ENCODE data around the gene LRTM1. TPM values are rescaled to one million over a fixed set of nuclear protein-coding genes. Genes with fewer than 3 reads are reported as not detected.

LRTM1 gene
- polyA plus RNA-seq, 4 donors: 0.49 TPM; not detected in 3

DNA sequence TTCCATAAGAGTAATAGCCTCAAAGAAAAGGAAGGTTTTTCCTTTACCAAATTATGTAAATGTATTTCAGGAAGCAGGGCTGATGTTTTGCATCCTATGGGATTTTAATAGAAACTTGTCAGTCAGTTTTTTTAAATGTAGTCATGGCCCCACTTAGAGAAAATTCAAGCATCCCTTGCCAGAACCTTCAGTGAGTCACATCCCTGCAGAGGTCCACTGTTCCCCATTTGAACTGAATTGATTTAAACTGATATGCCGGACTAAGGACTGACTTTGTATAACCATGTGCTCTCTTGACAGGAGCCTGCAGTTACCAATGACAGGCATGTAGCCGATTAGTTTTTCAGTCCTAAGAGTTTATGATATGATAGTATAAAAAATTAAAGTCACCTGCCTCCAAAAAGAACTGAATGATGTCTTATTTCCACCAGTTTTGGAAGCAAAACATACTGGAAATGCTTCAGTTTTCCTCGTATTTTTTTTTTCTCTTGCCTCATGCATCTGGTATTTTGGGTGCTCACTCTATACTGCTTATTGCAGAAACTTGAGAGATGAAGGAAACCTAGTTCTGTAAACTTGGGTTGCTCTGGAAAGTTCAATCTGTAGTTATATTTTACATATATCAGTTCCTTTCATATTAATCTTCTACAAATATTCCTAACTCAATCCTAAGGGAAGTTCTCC is 30.7 kb downstream of the LRTM1 start:
- Histone ChIP-seq H3K27ac (ENCODE audit: low read depth in 1 of 3, low read length in 2 of 3) (no peak overlapping the region), H3K36me3 (ENCODE audit: control insufficient read depth in 3 of 3, insufficient read depth in 2 of 3, low read depth in 1 of 3, low read length in 3 of 3) (no peaks in the 10 kb centered on the region), H3K9me3 (ENCODE audit: control insufficient read depth in 2 of 2, insufficient read depth in 1 of 2, low read depth in 1 of 2, low read length in 1 of 2) (no peaks in the 10 kb centered on the region), H3K27me3 (ENCODE audit: control insufficient read depth in 3 of 3, insufficient read depth in 3 of 3, low read length in 3 of 3) (no peaks in the 10 kb centered on the region), H3K4me1 (ENCODE audit: control insufficient read depth in 3 of 3, insufficient read depth in 2 of 3, low read depth in 1 of 3, low read length in 2 of 3) (peaks cover 0 to under 1% (median 0%) of the 10 kb centered on the region in 3 donors), H3K4me3 (ENCODE audit: low read depth in 1 of 3, low read length in 3 of 3) (no peak overlapping the region)
- FAIRE-seq (no peak), DNase-seq (no peak)
- 78 to 85% (median 83%) methylated on average over 3 of the region's 3 CpGs for WGBS, 3 donors

- Histone ChIP-seq H3K27me3 (ENCODE audit: control insufficient read depth in 3 of 3, insufficient read depth in 3 of 3, low read length in 3 of 3) (no peaks in the 10 kb centered on the region), H3K4me1 (ENCODE audit: control insufficient read depth in 3 of 3, insufficient read depth in 2 of 3, low read depth in 1 of 3, low read length in 2 of 3) (peaks cover 2 to 8% (median 3%) of the 10 kb centered on the region in 3 donors), H3K36me3 (ENCODE audit: control insufficient read depth in 3 of 3, insufficient read depth in 2 of 3, low read depth in 1 of 3, low read length in 3 of 3) (no peaks in the 10 kb centered on the region), H3K9me3 (ENCODE audit: control insufficient read depth in 2 of 2, insufficient read depth in 1 of 2, low read depth in 1 of 2, low read length in 1 of 2) (no peaks in the 10 kb centered on the region), H3K27ac (ENCODE audit: low read depth in 1 of 3, low read length in 2 of 3) (no peak overlapping the region), H3K4me3 (ENCODE audit: low read depth in 1 of 3, low read length in 3 of 3) (no peak overlapping the region)
- FAIRE-seq: no peak
- 89 to 96% (median 93%) methylated on average over 4 of the region's 4 CpGs for WGBS, 3 donors
- no peak for DNase-seq
Observed at GRCh38 chr3:54895613-54896012, 32.2 kb downstream of the LRTM1 start.

DNA sequence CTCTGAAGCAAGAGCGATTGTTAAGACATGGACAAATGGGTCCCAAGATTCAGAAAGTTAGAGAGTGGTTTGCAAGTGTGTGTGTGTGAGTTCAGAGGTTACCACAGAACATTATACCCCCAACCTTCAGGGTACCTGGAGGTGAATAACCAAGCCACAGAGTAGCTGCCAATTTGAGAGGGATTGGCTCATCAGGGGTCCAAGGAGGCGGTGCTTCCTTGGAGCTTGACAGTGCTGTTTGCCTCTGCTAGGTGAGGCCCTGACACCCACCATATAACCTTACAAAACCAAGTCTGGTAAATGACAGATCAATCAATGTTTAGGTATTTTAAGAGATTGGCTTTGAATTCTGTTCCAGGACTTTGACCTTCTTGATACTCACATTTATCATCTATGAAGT is 35.7 kb downstream of the LRTM1 start:
- Histone ChIP-seq H3K4me1 (ENCODE audit: control insufficient read depth in 3 of 3, insufficient read depth in 2 of 3, low read depth in 1 of 3, low read length in 2 of 3) (peaks cover 2 to 8% (median 3%) of the 10 kb centered on the region in 3 donors), H3K27me3 (ENCODE audit: control insufficient read depth in 3 of 3, insufficient read depth in 3 of 3, low read length in 3 of 3) (no peaks in the 10 kb centered on the region), H3K27ac (ENCODE audit: low read depth in 1 of 3, low read length in 2 of 3) (no peak overlapping the region), H3K36me3 (ENCODE audit: control insufficient read depth in 3 of 3, insufficient read depth in 2 of 3, low read depth in 1 of 3, low read length in 3 of 3) (no peaks in the 10 kb centered on the region), H3K4me3 (ENCODE audit: low read depth in 1 of 3, low read length in 3 of 3) (no peak overlapping the region), H3K9me3 (ENCODE audit: control insufficient read depth in 2 of 2, insufficient read depth in 1 of 2, low read depth in 1 of 2, low read length in 1 of 2) (no peaks in the 10 kb centered on the region)
- WGBS, 3 donors: 65 to 90% (median 87%) methylated on average over 2 of the region's 2 CpGs
- DNase-seq (no peak), FAIRE-seq (no peak)

DNA sequence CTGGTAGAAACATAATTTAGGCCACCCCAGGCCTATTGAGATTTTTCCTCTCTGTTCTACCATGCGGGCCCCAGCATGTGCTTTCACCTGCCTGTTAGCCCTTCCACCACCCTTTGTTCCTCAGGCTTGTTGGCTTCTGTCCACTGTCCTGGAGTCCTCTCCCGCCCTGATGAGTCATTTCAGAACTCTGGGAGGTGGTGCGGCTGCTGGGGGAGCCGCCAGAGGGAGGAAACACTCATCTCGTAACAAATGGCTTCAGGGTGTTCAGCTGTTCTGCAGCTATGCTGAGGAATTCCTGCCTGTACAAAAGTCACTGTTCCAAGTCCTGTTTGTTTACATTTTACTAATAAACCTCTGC is 36.3 kb downstream of the LRTM1 start:
- 2 to 21% (median 15%) methylated on average over 5 of the region's 5 CpGs for WGBS, 3 donors
- DNase-seq: peak; percentile 77 to 90
- no peak for FAIRE-seq
- peak overlapping the region in 1 of 3 donors; percentile 3 for H3K27ac ChIP-seq (ENCODE audit: low read depth in 1 of 3, low read length in 2 of 3)
- no peaks in the 10 kb centered on the region for H3K27me3 ChIP-seq (ENCODE audit: control insufficient read depth in 3 of 3, insufficient read depth in 3 of 3, low read length in 3 of 3)
- H3K9me3 ChIP-seq (ENCODE audit: control insufficient read depth in 2 of 2, insufficient read depth in 1 of 2, low read depth in 1 of 2, low read length in 1 of 2): no peaks in the 10 kb centered on the region
- H3K4me1 ChIP-seq (ENCODE audit: control insufficient read depth in 3 of 3, insufficient read depth in 2 of 3, low read depth in 1 of 3, low read length in 2 of 3): peaks cover 2 to 8% (median 3%) of the 10 kb centered on the region in 3 donors
- no peaks in the 10 kb centered on the region for H3K36me3 ChIP-seq (ENCODE audit: control insufficient read depth in 3 of 3, insufficient read depth in 2 of 3, low read depth in 1 of 3, low read length in 3 of 3)
- no peak overlapping the region for H3K4me3 ChIP-seq (ENCODE audit: low read depth in 1 of 3, low read length in 3 of 3)

- Histone ChIP-seq H3K4me1 (ENCODE audit: control insufficient read depth in 3 of 3, insufficient read depth in 2 of 3, low read depth in 1 of 3, low read length in 2 of 3) (peaks cover 2 to 8% (median 3%) of the 10 kb centered on the region in 3 donors), H3K27ac (ENCODE audit: low read depth in 1 of 3, low read length in 2 of 3) (no peak overlapping the region), H3K27me3 (ENCODE audit: control insufficient read depth in 3 of 3, insufficient read depth in 3 of 3, low read length in 3 of 3) (no peaks in the 10 kb centered on the region), H3K4me3 (ENCODE audit: low read depth in 1 of 3, low read length in 3 of 3) (no peak overlapping the region), H3K36me3 (ENCODE audit: control insufficient read depth in 3 of 3, insufficient read depth in 2 of 3, low read depth in 1 of 3, low read length in 3 of 3) (no peaks in the 10 kb centered on the region), H3K9me3 (ENCODE audit: control insufficient read depth in 2 of 2, insufficient read depth in 1 of 2, low read depth in 1 of 2, low read length in 1 of 2) (no peaks in the 10 kb centered on the region)
- DNase-seq (no peak), FAIRE-seq (no peak)
- WGBS, 3 donors: 80 to 86% (median 86%) methylated on average over 3 of the region's 3 CpGs
Observed at GRCh38 chr3:54889731-54890130, 38.1 kb downstream of the LRTM1 start.

DNA sequence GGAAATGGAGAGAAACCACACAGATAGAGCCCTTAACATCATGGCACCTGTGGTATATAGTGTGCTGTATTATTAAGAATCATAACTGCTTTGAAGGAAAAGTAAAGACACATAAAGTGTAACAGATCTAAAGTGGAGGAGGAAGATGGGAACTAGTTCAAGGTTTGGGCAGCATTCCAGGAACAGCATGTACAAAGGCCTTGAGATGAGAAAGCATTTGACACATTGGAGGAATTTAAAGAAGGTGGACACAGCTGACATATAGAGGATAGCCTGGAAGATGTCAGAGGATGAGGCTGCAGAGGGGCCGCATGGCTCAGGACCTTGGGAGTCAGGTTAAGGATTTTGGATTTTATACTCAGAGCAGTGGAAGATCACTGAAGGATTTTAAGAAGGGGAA is 39.0 kb downstream of the LRTM1 start:
- Histone ChIP-seq H3K36me3 (ENCODE audit: control insufficient read depth in 3 of 3, insufficient read depth in 2 of 3, low read depth in 1 of 3, low read length in 3 of 3) (no peaks in the 10 kb centered on the region), H3K27me3 (ENCODE audit: control insufficient read depth in 3 of 3, insufficient read depth in 3 of 3, low read length in 3 of 3) (no peaks in the 10 kb centered on the region), H3K4me3 (ENCODE audit: low read depth in 1 of 3, low read length in 3 of 3) (no peak overlapping the region), H3K27ac (ENCODE audit: low read depth in 1 of 3, low read length in 2 of 3) (no peak overlapping the region), H3K4me1 (ENCODE audit: control insufficient read depth in 3 of 3, insufficient read depth in 2 of 3, low read depth in 1 of 3, low read length in 2 of 3) (peaks cover 2 to 8% (median 3%) of the 10 kb centered on the region in 3 donors), H3K9me3 (ENCODE audit: control insufficient read depth in 2 of 2, insufficient read depth in 1 of 2, low read depth in 1 of 2, low read length in 1 of 2) (no peaks in the 10 kb centered on the region)
- FAIRE-seq (no peak), DNase-seq (no peak)
- 90 to 100% (median 93%) methylated on average over 1 of the region's 1 CpG for WGBS, 3 donors

GRCh38 chr3:54888162-54888561 is 39.7 kb downstream of the LRTM1 start:
- WGBS, 3 donors: 91 to 93% (median 92%) methylated on average over 9 of the region's 9 CpGs
- FAIRE-seq (no peak), DNase-seq (no peak)
- H3K36me3 ChIP-seq (ENCODE audit: control insufficient read depth in 3 of 3, insufficient read depth in 2 of 3, low read depth in 1 of 3, low read length in 3 of 3): no peaks in the 10 kb centered on the region
- H3K4me1 ChIP-seq (ENCODE audit: control insufficient read depth in 3 of 3, insufficient read depth in 2 of 3, low read depth in 1 of 3, low read length in 2 of 3): peaks cover 2 to 8% (median 3%) of the 10 kb centered on the region in 3 donors
- no peak overlapping the region for H3K27ac ChIP-seq (ENCODE audit: low read depth in 1 of 3, low read length in 2 of 3)
- no peak overlapping the region for H3K4me3 ChIP-seq (ENCODE audit: low read depth in 1 of 3, low read length in 3 of 3)
- H3K9me3 ChIP-seq (ENCODE audit: control insufficient read depth in 2 of 2, insufficient read depth in 1 of 2, low read depth in 1 of 2, low read length in 1 of 2): no peaks in the 10 kb centered on the region
- no peaks in the 10 kb centered on the region for H3K27me3 ChIP-seq (ENCODE audit: control insufficient read depth in 3 of 3, insufficient read depth in 3 of 3, low read length in 3 of 3)

GRCh38 chr3:54882129-54882833 is 45.6 kb downstream of the LRTM1 start:
- H3K36me3 ChIP-seq (ENCODE audit: control insufficient read depth in 3 of 3, insufficient read depth in 2 of 3, low read depth in 1 of 3, low read length in 3 of 3): no peaks in the 10 kb centered on the region

More at GRCh38 chr3:54882129-54882833, 45.6 kb downstream of the LRTM1 start:
- H3K9me3 ChIP-seq (ENCODE audit: control insufficient read depth in 2 of 2, insufficient read depth in 1 of 2, low read depth in 1 of 2, low read length in 1 of 2): no peaks in the 10 kb centered on the region
- H3K27ac ChIP-seq (ENCODE audit: low read depth in 1 of 3, low read length in 2 of 3): peak overlapping the region in 1 of 3 donors; percentile 18
- DNase-seq (no peak), FAIRE-seq (no peak)
- H3K4me1 ChIP-seq (ENCODE audit: control insufficient read depth in 3 of 3, insufficient read depth in 2 of 3, low read depth in 1 of 3, low read length in 2 of 3): no peaks in the 10 kb centered on the region
- H3K27me3 ChIP-seq (ENCODE audit: control insufficient read depth in 3 of 3, insufficient read depth in 3 of 3, low read length in 3 of 3): no peaks in the 10 kb centered on the region
- 34 to 72% (median 52%) methylated on average over 3 of the region's 3 CpGs for WGBS, 3 donors
- no peak overlapping the region for H3K4me3 ChIP-seq (ENCODE audit: low read depth in 1 of 3, low read length in 3 of 3)

Measured in small intestine (tissue), 7 donors.